ENCODE measurements around the gene OR1F1.
"Not testable (repeated sequence)": the region's sequence is repeated elsewhere in the genome, so short reads cannot be mapped to it uniquely, and the experiment has no call there.

The OR1F1 gene

DNA sequence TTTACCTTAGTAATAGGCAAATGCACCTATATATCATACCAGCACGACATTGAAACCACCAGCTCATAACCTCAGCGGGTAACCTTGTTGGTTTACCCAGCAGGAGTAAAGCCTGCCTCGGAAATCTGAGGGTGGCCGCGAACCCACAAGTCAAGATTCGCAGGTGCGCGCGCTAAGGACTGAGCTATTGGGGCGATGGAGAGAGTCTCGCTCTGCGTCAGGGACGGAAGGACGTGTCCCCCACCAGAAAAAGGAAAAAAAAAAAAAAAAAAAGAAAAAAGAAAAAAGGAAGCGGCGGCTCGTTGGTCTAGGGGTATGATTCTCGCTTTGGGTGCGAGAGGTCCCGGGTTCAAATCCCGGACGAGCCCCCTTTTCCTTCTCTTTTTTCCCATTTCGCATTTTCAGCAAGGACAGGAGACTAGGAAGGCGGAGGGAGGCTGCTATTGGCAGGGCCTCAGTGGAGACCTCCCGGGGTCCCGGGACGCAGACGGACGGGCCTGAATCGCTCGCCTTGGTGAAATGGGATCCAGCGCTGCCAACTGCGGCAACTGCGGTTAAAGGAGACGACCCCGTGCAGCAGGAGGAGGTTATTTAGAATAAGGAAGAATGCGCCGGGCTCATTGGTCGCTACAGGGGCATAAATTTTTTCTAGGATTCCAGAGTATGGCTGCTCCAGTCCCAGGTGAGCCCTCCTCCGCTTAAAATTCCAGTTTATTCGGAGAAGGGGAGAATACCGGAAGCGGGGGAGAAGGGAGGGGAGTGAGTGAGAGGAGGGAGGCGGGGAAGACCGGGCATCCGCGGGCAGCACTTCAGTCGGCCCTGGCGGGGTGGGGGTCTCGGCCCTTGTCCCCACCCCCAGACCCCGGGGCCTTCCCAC, at the start of gene OR1F1:
TSS of gene OR1F1 (plus strand) at position 407 of the 877 bp plus-strand sequence.
- DNase-seq = peak; percentile 52

- no peak for DNase-seq
Measured at GRCh38 chr16:3138342-3138741, 49.7 kb upstream of the OR1F1 start.

DNA sequence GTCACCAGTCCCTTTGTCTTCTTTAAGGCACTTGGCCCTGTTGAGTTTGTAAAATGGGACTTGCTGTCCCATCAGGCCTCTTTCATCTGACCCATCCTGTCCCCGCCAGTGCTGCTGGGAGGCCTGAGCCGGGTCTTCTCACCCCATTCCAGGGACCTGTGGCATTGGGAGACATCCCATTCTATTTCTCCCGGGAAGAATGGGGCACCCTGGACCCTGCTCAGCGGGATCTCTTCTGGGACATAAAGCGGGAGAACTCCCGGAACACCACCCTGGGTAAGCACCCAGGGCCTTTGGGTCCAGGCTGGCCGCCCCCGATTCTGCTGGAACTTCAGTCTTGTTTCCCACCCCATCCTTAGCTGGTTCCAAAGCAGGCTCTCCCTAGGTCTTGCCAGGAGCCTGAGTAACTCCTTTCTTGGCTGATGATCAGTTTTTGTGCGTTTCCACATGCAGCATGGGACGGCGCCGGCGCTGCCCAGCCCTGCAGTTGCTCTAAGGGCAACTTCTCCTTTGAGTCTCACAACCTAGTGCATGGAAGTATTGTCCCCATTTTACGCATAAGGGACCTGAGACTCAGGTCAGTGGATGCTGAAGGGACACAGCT, 49.1 kb upstream of the OR1F1 start:
- DNase-seq = no peak

DNA sequence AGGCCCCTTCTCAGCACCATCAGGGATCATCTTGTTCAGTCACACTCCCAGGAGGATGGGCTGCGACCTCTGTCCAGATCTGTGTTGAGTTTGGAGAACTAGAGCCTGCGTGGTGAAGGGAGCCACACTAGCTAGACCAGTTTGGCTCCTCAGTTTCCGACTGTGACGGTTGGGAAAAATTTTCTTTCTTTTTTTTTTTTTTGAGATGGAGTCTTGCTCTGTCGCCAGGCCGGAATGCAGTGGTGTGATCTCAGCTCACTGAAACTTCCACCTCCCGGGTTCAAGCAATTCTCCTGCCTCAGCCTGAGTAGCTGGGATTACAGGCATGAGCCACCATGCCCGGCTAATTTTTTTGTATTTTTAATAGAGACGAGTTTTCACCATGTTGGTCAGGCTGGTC, 48.4 kb upstream of the OR1F1 start:
- not testable (repeated sequence) for DNase-seq

- no peak for DNase-seq
Measured at GRCh38 chr16:3140603-3141427, 47.2 kb upstream of the OR1F1 start.

- DNase-seq = no peak
Measured at GRCh38 chr16:3141781-3142311, 46.2 kb upstream of the OR1F1 start.

DNA sequence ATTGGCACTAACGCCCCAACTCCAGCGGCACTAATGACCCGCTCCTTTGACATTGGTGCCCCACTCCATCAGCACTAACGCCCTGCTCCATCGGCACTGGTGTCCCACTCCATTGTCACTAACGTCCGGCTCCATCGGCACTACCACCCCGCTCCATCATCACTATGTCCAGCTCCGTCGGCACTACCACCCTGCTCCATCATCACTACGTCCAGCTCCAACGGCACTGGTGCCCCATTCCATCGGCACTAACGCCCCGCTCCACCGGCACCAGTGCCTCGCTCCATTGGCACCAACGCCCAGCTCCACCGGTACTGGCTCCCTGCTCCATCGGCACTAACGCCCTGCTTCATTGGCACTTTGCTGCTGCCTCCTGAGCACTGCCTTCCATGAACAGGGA, 45.7 kb upstream of the OR1F1 start:
- no peak for DNase-seq

DNA sequence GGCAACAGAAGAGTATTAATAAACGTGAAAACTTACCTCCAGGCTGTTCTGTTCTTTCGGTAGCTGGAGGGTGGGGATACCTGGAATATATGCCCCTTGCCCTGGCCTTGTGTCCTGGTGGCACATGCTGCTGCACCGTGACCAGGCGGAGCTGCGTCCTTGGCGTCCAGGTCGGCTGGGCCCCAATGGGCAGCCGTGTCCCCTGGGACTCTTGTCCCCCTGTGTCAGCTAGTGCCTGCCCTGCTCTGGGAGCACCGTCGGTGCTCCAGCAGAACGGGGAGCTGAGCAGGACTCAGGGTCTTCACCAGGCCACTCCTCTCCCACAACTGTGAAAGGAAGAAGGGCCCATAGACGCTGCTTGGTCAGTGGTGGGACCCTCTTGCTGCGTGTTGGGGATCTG, 45.2 kb upstream of the OR1F1 start:
- no peak for DNase-seq

DNA sequence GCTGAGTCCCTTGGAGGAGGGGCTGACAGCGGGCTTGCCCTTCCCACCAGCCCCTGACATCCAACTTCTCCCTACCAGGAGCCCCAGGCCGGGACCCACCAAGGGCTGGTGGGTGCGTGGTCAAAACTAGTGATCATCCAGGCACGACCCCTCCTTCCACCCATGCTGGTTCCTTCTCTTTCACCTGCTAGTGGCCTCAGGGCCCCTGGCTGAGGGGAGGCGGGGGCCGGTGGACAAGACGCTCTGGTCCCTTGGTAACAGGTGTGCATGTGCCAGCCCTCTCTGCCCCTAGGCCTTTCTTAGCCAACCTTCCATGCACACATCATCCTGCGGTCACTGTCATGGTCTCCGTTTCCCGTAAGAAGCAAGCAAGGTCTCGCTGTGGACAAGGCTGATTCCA, 44.8 kb upstream of the OR1F1 start:
- no peak for DNase-seq

GRCh38 chr16:3143598-3144320, 44.2 kb upstream of the OR1F1 start:
- no peak for DNase-seq

DNA sequence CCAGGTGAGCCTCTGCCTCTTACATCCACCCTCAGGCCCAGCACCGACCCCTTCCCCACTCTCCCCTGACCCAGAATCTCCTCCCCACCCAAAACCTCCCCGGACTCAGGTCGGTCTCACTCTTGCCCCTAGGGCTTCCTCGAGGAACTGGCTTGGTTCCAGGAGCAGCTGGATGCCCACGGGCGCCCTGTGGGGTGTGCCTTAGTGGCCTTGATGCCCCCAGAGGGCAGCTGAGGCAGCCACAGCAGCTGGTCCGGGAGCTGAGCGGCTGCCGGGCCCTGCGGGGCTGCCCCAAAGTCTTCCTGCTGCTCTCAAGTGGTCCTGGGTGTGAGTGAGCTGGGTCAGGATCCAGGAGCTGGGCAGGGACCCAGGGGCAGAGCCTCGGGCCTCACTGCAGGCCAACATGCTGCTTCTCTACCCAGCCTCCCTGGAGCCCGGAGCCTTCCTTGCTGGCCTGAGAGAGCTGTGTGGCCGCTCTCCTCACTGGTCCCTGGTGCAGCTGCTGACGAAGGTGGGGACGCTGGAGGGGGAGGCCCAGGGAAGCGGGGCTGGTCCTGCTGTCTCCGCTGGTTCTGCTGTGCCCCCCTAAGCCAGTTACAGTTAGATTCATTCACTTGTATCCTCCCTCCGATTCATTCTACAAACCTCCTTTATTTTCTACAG, 43.6 kb upstream of the OR1F1 start:
- no peak for DNase-seq

- no peak for DNase-seq
Measured at GRCh38 chr16:3145151-3145550, 42.9 kb upstream of the OR1F1 start.

GRCh38 chr16:3145660-3146059, 42.3 kb upstream of the OR1F1 start:
- DNase-seq = no peak

GRCh38 chr16:3147046-3147756, 40.8 kb upstream of the OR1F1 start:
- no peak for DNase-seq

GRCh38 chr16:3147757-3148104, 40.3 kb upstream of the OR1F1 start:
- no peak for DNase-seq

- no peak for DNase-seq
Measured at GRCh38 chr16:3148256-3149192, 39.5 kb upstream of the OR1F1 start.

DNA sequence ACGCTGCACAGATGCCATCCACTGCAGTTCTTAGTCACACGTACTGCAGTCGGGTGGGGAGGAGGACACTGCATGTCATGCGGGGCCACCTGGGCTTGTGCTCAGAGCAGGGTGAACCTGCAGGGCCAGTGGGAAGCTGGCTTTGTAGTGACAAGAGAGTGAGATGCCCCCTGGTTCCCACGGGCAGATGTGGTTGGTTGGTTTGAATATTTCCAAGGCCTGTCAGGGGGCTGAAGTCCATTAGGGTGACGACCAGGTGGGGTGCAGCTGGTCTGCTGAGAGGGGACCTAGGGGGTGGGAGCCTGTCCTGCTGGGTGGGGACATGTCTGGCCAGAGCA, 38.8 kb upstream of the OR1F1 start:
- DNase-seq = no peak

DNA sequence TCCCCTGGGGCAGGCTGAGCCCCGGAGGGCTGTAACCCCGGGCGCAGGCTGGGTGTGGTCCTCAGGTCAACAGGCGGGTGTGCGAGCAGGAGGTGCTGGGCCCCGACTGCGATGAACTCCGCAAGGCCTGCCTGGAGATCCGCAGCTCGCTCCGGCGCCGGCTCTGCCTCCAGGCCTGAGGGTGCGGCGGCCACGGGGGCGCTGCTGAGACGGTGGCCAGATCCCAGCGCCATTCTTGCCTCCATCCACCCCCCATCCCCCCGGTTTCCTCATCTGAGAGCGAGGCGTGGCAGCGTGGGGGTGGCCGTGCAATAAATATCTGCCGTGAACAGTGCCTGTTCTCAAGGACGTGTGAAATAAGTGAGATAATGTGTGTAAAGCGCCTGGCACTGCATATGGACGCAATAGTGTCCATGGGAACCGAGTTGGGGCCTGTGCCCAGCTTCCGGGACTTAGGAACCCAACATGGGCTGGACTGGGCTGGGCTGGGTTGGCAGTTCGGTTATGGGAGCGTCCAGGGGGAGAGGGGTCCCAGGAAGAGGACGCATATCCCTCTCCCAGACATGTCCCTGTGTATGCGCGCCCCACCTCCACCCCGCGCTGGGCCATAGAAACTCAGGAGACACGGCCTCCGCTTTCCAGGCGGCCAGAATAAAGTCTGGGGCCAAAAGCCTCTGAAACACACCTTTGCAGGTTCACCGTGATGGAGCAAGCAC, 38.2 kb upstream of the OR1F1 start:
- peak; percentile 53 for DNase-seq

DNA sequence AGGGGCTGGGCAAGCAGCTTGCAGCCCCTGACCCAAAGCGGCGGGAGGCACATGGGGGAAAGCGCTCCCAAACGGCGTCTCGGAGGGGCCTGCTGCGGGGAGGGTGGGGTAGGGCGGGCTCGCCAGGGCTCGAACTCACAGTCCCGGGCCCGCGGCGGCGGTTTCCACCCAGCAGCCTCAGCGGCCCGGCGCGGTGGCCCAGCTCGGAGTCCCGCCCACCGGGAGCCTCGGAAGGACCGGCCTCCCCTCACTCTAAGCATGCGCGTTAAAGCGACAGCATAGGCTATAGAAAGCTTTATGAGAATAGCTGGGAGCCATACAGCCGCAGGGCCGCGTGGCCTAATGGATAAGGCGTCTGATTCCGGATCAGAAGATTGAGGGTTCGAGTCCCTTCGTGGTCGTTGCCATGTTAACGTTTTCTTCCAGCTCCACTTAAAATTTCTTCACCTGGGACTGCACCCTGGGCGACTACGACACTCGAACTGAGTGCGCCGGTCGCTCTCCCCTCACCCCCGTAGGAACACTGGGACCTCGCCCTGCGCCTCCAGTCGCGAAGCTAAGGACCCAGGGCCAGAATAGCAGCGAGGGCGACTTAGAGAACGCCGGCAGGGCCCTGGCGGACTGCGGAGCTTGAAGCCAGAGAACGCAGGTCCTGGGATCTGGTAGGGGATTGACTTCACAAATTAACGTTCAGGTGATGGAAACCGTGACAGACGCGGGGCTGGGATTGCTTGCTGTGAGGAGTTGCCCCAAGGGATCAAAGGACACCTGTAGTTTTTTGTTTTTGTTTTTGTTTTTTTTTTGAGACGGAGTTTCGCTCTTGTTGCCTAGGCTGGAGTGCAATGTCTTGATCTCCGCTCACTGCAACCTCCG, 37.4 kb upstream of the OR1F1 start:
- DNase-seq = peak; percentile 96

Measured in CD4-positive, alpha-beta T cell treated with Interferon gamma for 1 hour (primary cell).